Measurements from ENCODE around the gene ATP2B3. TPM values are rescaled to one million over a fixed set of nuclear protein-coding genes. Genes with fewer than 3 reads are reported as not detected.

Gene ATP2B3
- total RNA-seq, 2 donors from 2014 or later: not detected

- Histone ChIP-seq H3K36me3 (replicated peaks in 1 of 2; ENCODE audit: insufficient read depth in 1 of 2, low read depth in 2 of 2) (no peaks in the 10 kb centered on the region), H3K4me1 (peaks cover 7% of the 10 kb centered on the region), H3K9me3 (no peaks in the 10 kb centered on the region), H3K27ac (no peak overlapping the region), H3K4me3 (no peak overlapping the region), H3K27me3 (no peaks in the 10 kb centered on the region)
- intact Hi-C loops (cut with DNase I): no loop called here
- 40% methylated on average over 1 of the region's 10 CpGs; no CpG with 5 or more reads in 1 of the 2 donors for WGBS, 2 donors
- DNase-seq (no peak), ATAC-seq (no peak)
- no peak for TF ChIP-seq POLR2A (IDR thresholded peaks at IDR 0.05)
- no peak for TF ChIP-seq CTCF (IDR thresholded peaks at IDR 0.05)
Observed at GRCh38 chrX:153491351-153491914, 26.0 kb upstream of the ATP2B3 start.

- H3K4me3 ChIP-seq: no peak overlapping the region
- no peak for DNase-seq
- TF ChIP-seq POLR2A (IDR thresholded peaks at IDR 0.05) (no peak), CTCF (IDR thresholded peaks at IDR 0.05) (no peak)
- no peak overlapping the region for H3K27ac ChIP-seq
- H3K4me1 ChIP-seq: peaks cover 7% of the 10 kb centered on the region
- no peak for ATAC-seq
- WGBS, 2 donors: no CpG with 5 or more reads among the region's 11 CpGs
- no peaks in the 10 kb centered on the region for H3K27me3 ChIP-seq
- H3K9me3 ChIP-seq: no peaks in the 10 kb centered on the region
- no peaks in the 10 kb centered on the region for H3K36me3 ChIP-seq (replicated peaks in 1 of 2; ENCODE audit: insufficient read depth in 1 of 2, low read depth in 2 of 2)
- intact Hi-C loops (cut with DNase I): no loop called here
Observed at GRCh38 chrX:153491918-153492317, 25.5 kb upstream of the ATP2B3 start.

- no peak for TF ChIP-seq POLR2A (IDR thresholded peaks at IDR 0.05)
- TF ChIP-seq CTCF (IDR thresholded peaks at IDR 0.05): no peak
- peaks cover 7% of the 10 kb centered on the region for H3K4me1 ChIP-seq
- H3K27me3 ChIP-seq: no peaks in the 10 kb centered on the region
- DNase-seq (no peak), ATAC-seq (no peak)
- H3K27ac ChIP-seq: no peak overlapping the region
- WGBS, 2 donors: 64 to 82% methylated on average over 9 to 10 of the region's 12 CpGs
- no peaks in the 10 kb centered on the region for H3K36me3 ChIP-seq (replicated peaks in 1 of 2; ENCODE audit: insufficient read depth in 1 of 2, low read depth in 2 of 2)
- intact Hi-C loops (cut with DNase I): no loop called here
- no peak overlapping the region for H3K4me3 ChIP-seq
- no peaks in the 10 kb centered on the region for H3K9me3 ChIP-seq
Observed at GRCh38 chrX:153492543-153492942, 24.9 kb upstream of the ATP2B3 start.

GRCh38 chrX:153493085-153493484 is 24.4 kb upstream of the ATP2B3 start:
- 84 to 88% methylated on average over 10 to 11 of the region's 11 CpGs for WGBS, 2 donors
- Histone ChIP-seq H3K27me3 (no peaks in the 10 kb centered on the region), H3K9me3 (no peaks in the 10 kb centered on the region), H3K27ac (no peak overlapping the region), H3K36me3 (replicated peaks in 1 of 2; ENCODE audit: insufficient read depth in 1 of 2, low read depth in 2 of 2) (no peaks in the 10 kb centered on the region), H3K4me3 (no peak overlapping the region), H3K4me1 (peaks cover 7% of the 10 kb centered on the region)
- intact Hi-C loops (cut with DNase I): no loop called here
- DNase-seq (no peak), ATAC-seq (no peak)
- TF ChIP-seq CTCF (IDR thresholded peaks at IDR 0.05) (no peak), POLR2A (IDR thresholded peaks at IDR 0.05) (no peak)

- 70 to 87% methylated on average over 6 to 12 of the region's 12 CpGs for WGBS, 2 donors
- TF ChIP-seq POLR2A (IDR thresholded peaks at IDR 0.05) (no peak), CTCF (IDR thresholded peaks at IDR 0.05) (no peak)
- ATAC-seq: no peak
- DNase-seq: no peak
- Histone ChIP-seq H3K4me1 (no peaks in the 10 kb centered on the region), H3K27me3 (no peaks in the 10 kb centered on the region), H3K36me3 (replicated peaks in 1 of 2; ENCODE audit: insufficient read depth in 1 of 2, low read depth in 2 of 2) (no peaks in the 10 kb centered on the region), H3K27ac (no peak overlapping the region), H3K9me3 (no peaks in the 10 kb centered on the region), H3K4me3 (no peak overlapping the region)
- intact Hi-C loops (cut with DNase I): no loop called here
Observed at GRCh38 chrX:153494061-153494460, 23.4 kb upstream of the ATP2B3 start.
